Measurements from ENCODE around the gene SLC39A1. TPM values are rescaled to one million over a fixed set of nuclear protein-coding genes. Genes with fewer than 3 reads are reported as not detected.

The SLC39A1 gene
- total and polyA plus RNA-seq, 7 donors, result 25.7 to 97.5 (median 72.4) TPM

GRCh38 chr1:153921803-153922075 lies 41.6 kb downstream of the SLC39A1 start:
- TF ChIP-seq POLR2AphosphoS5 (IDR thresholded peaks at IDR 0.05) (no peak), POLR2A (IDR thresholded peaks at IDR 0.05) (no peak), EP300 (IDR thresholded peaks at IDR 0.05) (no peak)
- TF ChIP-seq, protein P1, sequence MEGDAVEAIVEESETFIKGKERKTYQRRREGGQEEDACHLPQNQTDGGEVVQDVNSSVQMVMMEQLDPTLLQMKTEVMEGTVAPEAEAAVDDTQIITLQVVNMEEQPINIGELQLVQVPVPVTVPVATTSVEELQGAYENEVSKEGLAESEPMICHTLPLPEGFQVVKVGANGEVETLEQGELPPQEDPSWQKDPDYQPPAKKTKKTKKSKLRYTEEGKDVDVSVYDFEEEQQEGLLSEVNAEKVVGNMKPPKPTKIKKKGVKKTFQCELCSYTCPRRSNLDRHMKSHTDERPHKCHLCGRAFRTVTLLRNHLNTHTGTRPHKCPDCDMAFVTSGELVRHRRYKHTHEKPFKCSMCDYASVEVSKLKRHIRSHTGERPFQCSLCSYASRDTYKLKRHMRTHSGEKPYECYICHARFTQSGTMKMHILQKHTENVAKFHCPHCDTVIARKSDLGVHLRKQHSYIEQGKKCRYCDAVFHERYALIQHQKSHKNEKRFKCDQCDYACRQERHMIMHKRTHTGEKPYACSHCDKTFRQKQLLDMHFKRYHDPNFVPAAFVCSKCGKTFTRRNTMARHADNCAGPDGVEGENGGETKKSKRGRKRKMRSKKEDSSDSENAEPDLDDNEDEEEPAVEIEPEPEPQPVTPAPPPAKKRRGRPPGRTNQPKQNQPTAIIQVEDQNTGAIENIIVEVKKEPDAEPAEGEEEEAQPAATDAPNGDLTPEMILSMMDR (IDR thresholded peaks at IDR 0.05), result no peak
- no peaks in the 10 kb centered on the region for H3K27me3 ChIP-seq
- H3K4me3 ChIP-seq, result peak overlapping the region; percentile 75 to 99 (median 89)
- 1 to 2% methylated on average over 10 of the region's 10 CpGs for WGBS, 2 donors
- DNase-seq, result no peak
- peaks cover 0 to 61% (median 45%) of the 10 kb centered on the region in 4 donors for H3K4me1 ChIP-seq
- no peaks in the 10 kb centered on the region for H3K36me3 ChIP-seq
- H3K9me3 ChIP-seq, result no peaks in the 10 kb centered on the region
- intact Hi-C loops (cut with DNase I), result loop anchor here (2.0 to 5.0 kb wide), 5 partner anchors 36 to 129 kb away; partner anchors contain the start of genes CRTC2 and RPS27
- peak overlapping the region; percentile 86 to 98 (median 94) for H3K27ac ChIP-seq

DNA sequence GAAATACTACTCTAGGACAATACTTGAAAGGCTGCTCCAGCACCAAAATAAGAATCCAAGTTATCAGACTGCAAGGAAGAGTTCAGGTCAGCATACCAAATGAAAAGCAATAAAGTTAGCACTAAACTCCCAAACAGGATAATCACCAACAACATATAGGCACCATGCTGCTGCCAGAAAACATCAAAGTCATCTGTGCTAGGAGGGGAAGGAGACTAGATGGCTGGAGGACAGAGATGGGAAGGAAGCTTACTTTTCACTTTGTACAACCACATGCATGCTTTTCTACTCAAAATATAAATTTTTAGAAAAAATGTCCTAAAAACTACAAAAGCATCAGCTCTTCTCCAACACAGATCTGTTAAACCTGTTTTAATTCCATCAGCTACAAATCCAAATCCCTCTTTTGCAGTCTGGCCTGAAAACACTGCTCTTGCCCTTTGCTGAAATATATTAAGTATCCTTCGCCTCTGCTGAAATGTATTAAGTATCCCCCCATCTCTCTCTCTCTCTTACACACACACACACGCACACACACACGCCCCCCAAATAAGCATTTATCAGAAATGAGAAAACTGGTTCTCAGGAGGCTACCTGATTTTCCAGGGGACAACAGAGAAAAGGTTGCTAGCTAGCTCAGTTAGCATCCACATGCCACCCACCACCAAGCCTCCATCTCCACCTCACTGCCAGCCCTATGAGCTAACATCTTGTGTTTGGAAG lies 42.1 kb downstream of the SLC39A1 start:
- no peak for TF ChIP-seq POLR2AphosphoS5 (IDR thresholded peaks at IDR 0.05)
- TF ChIP-seq, protein P1 (IDR thresholded peaks at IDR 0.05), result no peak
- TF ChIP-seq POLR2A (IDR thresholded peaks at IDR 0.05), result no peak
- no peak for TF ChIP-seq EP300 (IDR thresholded peaks at IDR 0.05)
- 40 to 55% methylated on average over 3 of the region's 3 CpGs for WGBS, 2 donors

GRCh38 chr1:153919876-153920852 lies 43.2 kb downstream of the SLC39A1 start:
- H3K9me3 ChIP-seq, result no peaks in the 10 kb centered on the region
- no peak for DNase-seq
- H3K27me3 ChIP-seq, result no peaks in the 10 kb centered on the region
- peaks cover 0 to 61% (median 47%) of the 10 kb centered on the region in 4 donors for H3K4me1 ChIP-seq
- WGBS, 2 donors, result 53 to 55% methylated on average over 4 of the region's 4 CpGs
- TF ChIP-seq POLR2A (IDR thresholded peaks at IDR 0.05), result no peak
- TF ChIP-seq EP300 (IDR thresholded peaks at IDR 0.05), result no peak
- TF ChIP-seq, protein P1 (IDR thresholded peaks at IDR 0.05), result peak in 1 of 4 experiments; percentile 19
- H3K27ac ChIP-seq, result peak overlapping the region; percentile 47 to 97 (median 89)
- H3K4me3 ChIP-seq, result peak overlapping the region in 1 of 4 donors; percentile 75
- intact Hi-C loops (cut with DNase I), result loop anchor here (5.0 kb wide), 3 partner anchors 37 to 98 kb away; partner anchors contain the start of gene CRTC2
- H3K36me3 ChIP-seq, result no peaks in the 10 kb centered on the region

More for the DNA sequence above, 42.1 kb downstream of the SLC39A1 start:
- peak overlapping the region; percentile 86 to 98 (median 94) for H3K27ac ChIP-seq
- H3K4me1 ChIP-seq, result peaks cover 0 to 61% (median 46%) of the 10 kb centered on the region in 4 donors
- H3K9me3 ChIP-seq, result no peaks in the 10 kb centered on the region
- peak overlapping the region; percentile 75 to 99 (median 89) for H3K4me3 ChIP-seq
- intact Hi-C loops (cut with DNase I), result loop anchor here (5.0 kb wide), 3 partner anchors 36 to 99 kb away; partner anchors contain the start of gene CRTC2
- no peaks in the 10 kb centered on the region for H3K36me3 ChIP-seq
- DNase-seq, result no peak
- no peaks in the 10 kb centered on the region for H3K27me3 ChIP-seq

DNA sequence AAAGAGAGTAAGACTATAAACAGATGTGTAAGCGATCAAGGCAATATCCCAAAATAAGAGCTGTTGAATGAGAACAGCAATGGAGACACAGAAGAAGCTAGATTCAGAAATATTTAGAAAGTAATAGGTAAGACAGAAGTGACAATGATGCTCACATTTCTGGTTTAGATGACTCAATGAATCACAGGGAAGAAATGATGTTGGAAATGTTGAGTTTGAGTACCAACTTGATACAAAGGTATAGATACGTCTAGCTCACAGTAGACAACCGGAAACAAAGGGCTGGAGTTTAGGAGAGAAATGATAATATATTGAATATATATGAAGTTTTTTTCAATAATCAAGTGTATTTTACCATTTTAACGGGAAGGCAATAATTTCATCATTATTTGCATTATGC lies 47.0 kb downstream of the SLC39A1 start:
- intact Hi-C loops (cut with DNase I), result no loop called here
- TF ChIP-seq, protein P1 (IDR thresholded peaks at IDR 0.05), result no peak
- TF ChIP-seq EP300 (IDR thresholded peaks at IDR 0.05), result no peak
- no peak for TF ChIP-seq POLR2A (IDR thresholded peaks at IDR 0.05)
- TF ChIP-seq POLR2AphosphoS5 (IDR thresholded peaks at IDR 0.05), result no peak
- Histone ChIP-seq H3K4me1 (peaks cover 0 to 56% (median 39%) of the 10 kb centered on the region in 4 donors), H3K27ac (no peak overlapping the region), H3K9me3 (no peaks in the 10 kb centered on the region), H3K4me3 (no peak overlapping the region), H3K36me3 (no peaks in the 10 kb centered on the region), H3K27me3 (no peaks in the 10 kb centered on the region)
- 91 to 93% methylated on average over 4 of the region's 4 CpGs for WGBS, 2 donors
- DNase-seq, result no peak

Measured in sigmoid colon (tissue), 7 donors.